H9 (cell line): ENCODE measurements around the gene KLHL12. TPM values are rescaled to one million over a fixed set of nuclear protein-coding genes. Genes with fewer than 3 reads are reported as not detected.

Source experiments
- DNase-seq: peaks from one replicate; pipeline ENCODE4 v3.0.0-alpha.2; 2017
- H2AFZ ChIP-seq: one replicate; pipeline ENCODE4 v1.6.1; 2013; ENCODE audit warnings: mild to moderate bottlenecking, low read length, control low read depth, moderate library complexity
- H2AK5ac ChIP-seq: 2 replicates; pipeline ENCODE4 v1.6.1; 2013; ENCODE audit warnings: low read length, control low read depth, mixed read lengths; ENCODE audit not compliant: insufficient read length
- H2BK120ac ChIP-seq: one replicate; pipeline ENCODE4 v1.6.1; 2013; ENCODE audit warnings: low read depth, mild to moderate bottlenecking, low read length, control low read depth, inconsistent platforms; ENCODE audit not compliant: poor library complexity, severe bottlenecking
- H2BK12ac ChIP-seq: 2 replicates; pipeline ENCODE4 v1.6.1; 2013; ENCODE audit warnings: low read length, control low read depth, mixed read lengths, low read depth; ENCODE audit not compliant: insufficient read length
- H2BK15ac ChIP-seq: 2 replicates; pipeline ENCODE4 v1.6.1; 2013; ENCODE audit warnings: low read depth, low read length, control low read depth
- H2BK20ac ChIP-seq: one replicate; pipeline ENCODE4 v1.6.1; 2013; ENCODE audit warnings: low read depth, mild to moderate bottlenecking, low read length, control low read depth, inconsistent platforms; ENCODE audit not compliant: poor library complexity, severe bottlenecking
- H2BK5ac ChIP-seq: 2 replicates; pipeline ENCODE4 v1.6.1; 2013; ENCODE audit warnings: low read length, control low read depth, mixed read lengths; ENCODE audit not compliant: insufficient read length
- H3K14ac ChIP-seq: 2 replicates; pipeline ENCODE4 v1.6.1; 2013; ENCODE audit warnings: low read length, control low read depth; ENCODE audit not compliant: insufficient read depth
- H3K18ac ChIP-seq: 2 replicates; pipeline ENCODE4 v1.6.1; 2013; ENCODE audit warnings: low read depth, mild to moderate bottlenecking, mixed read lengths, low read length, control low read depth; ENCODE audit not compliant: insufficient read length
- H3K23ac ChIP-seq: 2 replicates; pipeline ENCODE4 v1.6.1; 2013; ENCODE audit warnings: low read length, control low read depth, mixed read lengths, low read depth; ENCODE audit not compliant: insufficient read length
- H3K23me2 ChIP-seq: 2 replicates; pipeline ENCODE4 v1.6.1; 2013; ENCODE audit warnings: low read depth, mild to moderate bottlenecking, mixed read lengths, low read length, control low read depth; ENCODE audit not compliant: insufficient read length, poor library complexity, severe bottlenecking
- H3K27ac ChIP-seq: 2 replicates; pipeline ENCODE4 v1.5.1; 2013; ENCODE audit warnings: low read length, control low read depth, mixed read lengths, low read depth; ENCODE audit not compliant: insufficient read length
- H3K27me3 ChIP-seq: 2 replicates; pipeline ENCODE4 v1.6.1; 2013; ENCODE audit warnings: low read length, control low read depth, inconsistent platforms; ENCODE audit not compliant: insufficient read depth
- H3K4ac ChIP-seq: 2 replicates; pipeline ENCODE4 v1.6.1; 2013; ENCODE audit warnings: low read depth, mild to moderate bottlenecking, control low read depth, inconsistent platforms, low read length, moderate library complexity
- H3K4me1 ChIP-seq: 2 replicates; pipeline ENCODE4 v1.6.1; 2013; ENCODE audit warnings: low read length, control low read depth, inconsistent platforms; ENCODE audit not compliant: insufficient read depth
- H3K4me2 ChIP-seq: 2 replicates; pipeline ENCODE4 v1.6.1; 2013; ENCODE audit warnings: low read length, control low read depth, mixed read lengths; ENCODE audit not compliant: insufficient read length, insufficient read depth
- H3K56ac ChIP-seq: 2 replicates; pipeline ENCODE4 v1.6.1; 2013; ENCODE audit warnings: low read depth, mild to moderate bottlenecking, mixed read lengths, low read length, control low read depth; ENCODE audit not compliant: insufficient read length
- H3K79me1 ChIP-seq: 2 replicates; pipeline ENCODE4 v1.6.1; 2013; ENCODE audit warnings: low read depth, mild to moderate bottlenecking, moderate library complexity, low read length, control low read depth, inconsistent platforms; ENCODE audit not compliant: insufficient read depth, poor library complexity, severe bottlenecking
- H3K79me2 ChIP-seq: 2 replicates; pipeline ENCODE4 v1.6.1; 2013; ENCODE audit warnings: low read length, control low read depth, inconsistent platforms; ENCODE audit not compliant: insufficient read depth
- H3K9ac ChIP-seq: 2 replicates; pipeline ENCODE4 v1.6.1; 2013; ENCODE audit warnings: low read length, control low read depth, mixed read lengths; ENCODE audit not compliant: insufficient read length; ENCODE audit errors: extremely low read depth
- H3K9me3 ChIP-seq: one replicate; pipeline ENCODE4 v1.6.1; 2013; ENCODE audit warnings: low read depth, low read length, inconsistent platforms; ENCODE audit not compliant: control insufficient read depth
- H3T11ph ChIP-seq: one replicate; pipeline ENCODE4 v1.6.1; 2013; ENCODE audit warnings: mild to moderate bottlenecking, low read length, control low read depth, inconsistent platforms
- H4K20me1 ChIP-seq: one replicate; pipeline ENCODE4 v1.6.1; 2013; ENCODE audit not compliant: control insufficient read depth, insufficient read length, insufficient read depth
- H4K5ac ChIP-seq: 2 replicates; pipeline ENCODE4 v1.6.1; 2013; ENCODE audit warnings: low read depth, mild to moderate bottlenecking, mixed read lengths, low read length, control low read depth; ENCODE audit not compliant: insufficient read length
- H4K8ac ChIP-seq: replicated peaks from 2 replicates; pipeline ENCODE4 v1.6.1; 2013; ENCODE audit warnings: low read length, control low read depth, mixed read lengths, low read depth; ENCODE audit not compliant: insufficient read length
- H4K91ac ChIP-seq: 2 replicates; pipeline ENCODE4 v1.6.1; 2013; ENCODE audit warnings: low read depth, mild to moderate bottlenecking, moderate library complexity, mixed read lengths, low read length, control low read depth; ENCODE audit not compliant: insufficient read length
- H3K27ac Mint-ChIP-seq, 3 experiments: 2 replicates in 2 of 3; 3 replicates in 1 of 3; pipeline ENCODE4 v1.8.0; 2020 to 2021; ENCODE audit warnings: mixed read lengths in 3 of 3, mild to moderate bottlenecking in 1 of 3, moderate library complexity in 1 of 3
- H3K27me3 Mint-ChIP-seq: 2 replicates; pipeline ENCODE4 v1.8.0; 2021; ENCODE audit warnings: low read depth, mild to moderate bottlenecking, moderate library complexity, mixed read lengths
- H3K36me3 Mint-ChIP-seq, 3 experiments: 2 replicates in 2 of 3; 3 replicates in 1 of 3; pipeline ENCODE4 v1.8.0; 2020 to 2021; ENCODE audit warnings: low read depth in 3 of 3, mixed read lengths in 3 of 3; ENCODE audit not compliant: insufficient read depth in 1 of 3
- H3K4me1 Mint-ChIP-seq, 2 experiments: 2 replicates each; pipeline ENCODE4 v1.8.0; 2020; ENCODE audit warnings: mixed read lengths in 2 of 2
- H3K4me3 Mint-ChIP-seq, 2 experiments: 2 replicates in 1 of 2; 3 replicates in 1 of 2; pipeline ENCODE4 v1.8.0; 2020 to 2021; ENCODE audit warnings: mild to moderate bottlenecking in 2 of 2, mixed read lengths in 2 of 2, moderate library complexity in 1 of 2
- H3K9me3 Mint-ChIP-seq, 2 experiments: 2 replicates in 1 of 2; 3 replicates in 1 of 2; pipeline ENCODE4 v1.8.0; 2020; ENCODE audit warnings: mild to moderate bottlenecking in 2 of 2, mixed read lengths in 2 of 2, moderate library complexity in 1 of 2
- CTCF ChIP-seq: fragments of 200-600 bp; sonication (generic); conservative IDR thresholded peaks from 3 replicates; pipeline ENCODE4 v1.8.0; 2021; ENCODE audit warnings: antibody characterized with exemption, mild to moderate bottlenecking
- WGBS: extraction: QIAGEN DNeasy Blood & Tissue Kit; methylation state at CpG from one replicate; pipeline ENCODE4 v1.1.7; 2013; ENCODE audit warnings: missing lambda C conversion rate, low lambda C conversion rate, mixed read lengths; ENCODE audit not compliant: insufficient read length; ENCODE audit errors: extremely low coverage; 5-methylcytosine and 5-hydroxymethylcytosine counted together
- total RNA-seq: library from RNA; stranded (reverse); gene quantifications from 2 replicates; pipeline ENCODE4 v1.2.1, GENCODE V29; 2021

Gene KLHL12
- total RNA-seq, 1 experiment from 2014 or later, result 38.4 TPM

DNA sequence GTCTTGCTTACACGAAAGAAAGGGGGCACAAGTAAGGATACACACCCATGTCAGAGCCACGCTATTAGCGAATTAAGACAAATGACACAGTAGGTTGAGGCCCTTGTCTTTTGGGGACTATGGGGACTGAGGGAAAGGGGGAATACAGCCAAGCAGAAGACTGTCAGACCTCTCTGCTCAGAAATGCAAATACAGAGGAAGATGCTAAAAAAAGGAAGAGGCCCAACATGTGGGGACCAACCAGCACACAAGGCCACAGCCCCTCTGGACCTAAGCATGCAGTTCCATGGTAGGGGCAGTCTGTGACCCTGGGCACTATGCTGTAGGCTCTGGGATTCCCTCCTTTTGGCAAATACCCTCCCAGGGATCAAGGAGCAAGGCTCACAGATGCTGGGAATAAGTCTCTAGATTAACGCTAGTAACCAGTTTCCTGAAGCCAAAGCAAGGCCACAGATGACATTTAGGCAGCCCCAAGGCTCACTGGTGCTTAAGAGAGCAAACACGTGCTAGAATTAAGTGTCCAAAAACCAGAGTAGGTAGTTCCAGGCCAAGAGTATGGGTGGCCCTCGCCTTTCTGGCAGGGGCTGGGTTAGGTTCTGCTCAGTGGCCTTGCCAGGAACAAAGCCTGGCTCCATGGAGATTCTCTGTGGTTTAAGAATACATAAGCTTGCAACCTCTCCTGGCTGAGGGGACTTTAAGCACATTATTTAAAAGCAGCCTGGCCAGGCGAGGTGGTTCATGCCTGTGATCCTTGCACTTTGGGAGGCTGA is 76.3 kb downstream of the KLHL12 start:
- H3K9me3 ChIP-seq, result no peaks in the 10 kb centered on the region
- H2BK120ac ChIP-seq, result no peak overlapping the region
- H3K9ac ChIP-seq, result no peak overlapping the region
- Mint-ChIP-seq H3K4me1 (peaks cover 0 to 3% of the 10 kb centered on the region in 2 experiments; a peak in 3 of 4 replicates), H3K9me3 (no peaks in the 10 kb centered on the region), H3K27ac (no peak overlapping the region), H3K4me3 (no peak overlapping the region), H3K27me3 (no peaks in the 10 kb centered on the region), H3K36me3 (peaks cover 7 to 45% (median 24%) of the 10 kb centered on the region in 3 experiments; a peak in 5 of 7 replicates)
- no peak overlapping the region for H2BK15ac ChIP-seq
- no peak overlapping the region for H2AFZ ChIP-seq
- no CpG with 5 or more reads among the region's 7 CpGs for WGBS
- H3K23me2 ChIP-seq, result no peaks in the 10 kb centered on the region
- no peak overlapping the region for H3K4me2 ChIP-seq
- no peak overlapping the region for H4K5ac ChIP-seq
- no peak overlapping the region for H4K91ac ChIP-seq
- no peak overlapping the region for H3K4ac ChIP-seq
- no peaks in the 10 kb centered on the region for H4K20me1 ChIP-seq
- H2BK5ac ChIP-seq, result no peak overlapping the region
- no peaks in the 10 kb centered on the region for H3K79me1 ChIP-seq
- no peak overlapping the region for H2AK5ac ChIP-seq
- DNase-seq, result no peak
- H3K23ac ChIP-seq, result no peak overlapping the region
- no peak overlapping the region for H3K14ac ChIP-seq
- no peak overlapping the region for H3K27ac ChIP-seq
- no peak overlapping the region for H3K56ac ChIP-seq
- H2BK12ac ChIP-seq, result no peak overlapping the region
- no peak overlapping the region for H3T11ph ChIP-seq
- H2BK20ac ChIP-seq, result no peak overlapping the region
- H3K4me1 ChIP-seq, result no peaks in the 10 kb centered on the region
- no peak for TF ChIP-seq CTCF
- H4K8ac ChIP-seq, result no peak overlapping the region
- H3K79me2 ChIP-seq, result no peaks in the 10 kb centered on the region
- no peak overlapping the region for H3K18ac ChIP-seq
- H3K27me3 ChIP-seq, result no peaks in the 10 kb centered on the region
